G401 (cell line): ENCODE data around the gene PAM16. TPM values are rescaled to one million over a fixed set of nuclear protein-coding genes. Genes with fewer than 3 reads are reported as not detected.

Source experiments
- DNase-seq: peaks from one replicate; pipeline ENCODE4 v3.0.0-alpha.2; 2015; ENCODE audit warnings: low spot score
- in situ Hi-C: cut with HindIII; loops from 2 replicates; pipeline ENCODE4 v1.10.0; 2016; ENCODE audit warnings: low sequenced_read_pairs, mixed read lengths
- total RNA-seq: library from RNA; depleted of rRNA; stranded (reverse); fragments of >200 nt; shearing (Covaris generic); gene quantifications from 2 replicates; pipeline ENCODE4 v1.2.3, GENCODE V29; 2014

PAM16 gene
- total RNA-seq, 1 experiment from 2014 or later: 68.3 TPM

DNA sequence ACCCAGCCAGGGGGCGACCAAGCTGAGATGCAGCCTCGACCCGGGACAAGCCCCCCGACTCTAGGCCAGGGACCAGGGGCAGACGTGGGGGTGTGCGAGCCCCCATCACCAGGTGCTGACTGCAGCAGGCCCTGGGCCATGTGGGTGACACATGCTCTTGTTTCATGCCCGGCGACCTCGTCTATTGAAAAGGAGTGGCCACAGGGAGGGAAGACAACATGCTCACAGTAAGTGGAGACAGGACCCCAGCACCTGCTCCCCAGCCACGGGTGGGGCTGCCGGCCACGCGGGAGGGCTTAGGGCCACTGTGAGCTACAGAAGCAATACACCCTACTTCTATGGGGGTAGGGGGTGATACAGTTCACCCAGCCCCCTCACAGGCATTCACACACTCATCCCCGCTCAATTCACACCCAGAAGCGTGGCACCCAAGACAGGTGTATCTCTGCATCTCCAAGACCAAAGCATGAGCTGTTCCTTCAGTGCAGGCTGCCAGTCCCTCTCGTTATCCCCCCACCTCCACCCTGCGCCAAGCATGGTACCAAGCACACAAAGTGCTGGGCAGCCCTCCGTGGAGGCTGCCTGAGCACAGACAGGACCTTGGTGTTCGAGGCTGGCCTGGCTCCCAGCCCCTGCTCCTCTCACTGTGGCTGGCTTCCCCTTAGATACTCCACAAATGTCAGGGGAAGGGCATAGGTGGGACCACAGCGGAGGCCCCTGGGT lies 34.1 kb upstream of the PAM16 start:
- in situ Hi-C loops: no loop called here
- DNase-seq: no peak

- no peak for DNase-seq
- in situ Hi-C loops: no loop called here
These were observed 33.4 kb upstream of the PAM16 start for GRCh38 chr16:4384509-4384942.

GRCh38 chr16:4383591-4384444 lies 32.7 kb upstream of the PAM16 start:
- DNase-seq: no peak
- in situ Hi-C loops: no loop called here

DNA sequence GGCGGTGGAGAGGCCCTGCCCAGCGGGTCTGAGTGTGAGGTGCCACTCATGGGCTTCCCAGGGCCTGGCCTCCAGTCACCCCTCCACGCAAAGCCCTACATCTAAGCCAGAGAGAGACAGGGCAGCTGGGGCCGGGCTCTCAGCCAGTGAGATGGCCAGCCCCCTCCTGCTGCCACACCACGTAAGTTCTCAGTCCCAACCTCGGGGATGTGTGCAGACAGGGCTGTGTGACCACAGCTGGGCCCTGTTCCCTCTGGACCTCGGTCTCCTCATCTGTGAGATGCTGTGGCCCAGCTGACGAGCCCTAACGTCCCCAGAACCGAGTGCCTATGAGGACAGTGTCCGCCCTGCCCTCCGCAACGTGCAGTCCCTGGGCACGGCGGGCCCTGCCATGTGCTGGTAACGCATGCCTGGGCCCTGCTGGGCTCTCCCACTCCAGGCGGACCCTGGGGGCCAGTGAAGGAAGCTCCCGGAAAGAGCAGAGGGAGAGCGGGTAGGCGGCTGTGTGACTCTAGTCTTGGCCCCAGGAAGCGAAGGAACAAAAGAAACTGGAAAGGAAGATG lies 31.8 kb upstream of the PAM16 start:
- in situ Hi-C loops: no loop called here
- no peak for DNase-seq

DNA sequence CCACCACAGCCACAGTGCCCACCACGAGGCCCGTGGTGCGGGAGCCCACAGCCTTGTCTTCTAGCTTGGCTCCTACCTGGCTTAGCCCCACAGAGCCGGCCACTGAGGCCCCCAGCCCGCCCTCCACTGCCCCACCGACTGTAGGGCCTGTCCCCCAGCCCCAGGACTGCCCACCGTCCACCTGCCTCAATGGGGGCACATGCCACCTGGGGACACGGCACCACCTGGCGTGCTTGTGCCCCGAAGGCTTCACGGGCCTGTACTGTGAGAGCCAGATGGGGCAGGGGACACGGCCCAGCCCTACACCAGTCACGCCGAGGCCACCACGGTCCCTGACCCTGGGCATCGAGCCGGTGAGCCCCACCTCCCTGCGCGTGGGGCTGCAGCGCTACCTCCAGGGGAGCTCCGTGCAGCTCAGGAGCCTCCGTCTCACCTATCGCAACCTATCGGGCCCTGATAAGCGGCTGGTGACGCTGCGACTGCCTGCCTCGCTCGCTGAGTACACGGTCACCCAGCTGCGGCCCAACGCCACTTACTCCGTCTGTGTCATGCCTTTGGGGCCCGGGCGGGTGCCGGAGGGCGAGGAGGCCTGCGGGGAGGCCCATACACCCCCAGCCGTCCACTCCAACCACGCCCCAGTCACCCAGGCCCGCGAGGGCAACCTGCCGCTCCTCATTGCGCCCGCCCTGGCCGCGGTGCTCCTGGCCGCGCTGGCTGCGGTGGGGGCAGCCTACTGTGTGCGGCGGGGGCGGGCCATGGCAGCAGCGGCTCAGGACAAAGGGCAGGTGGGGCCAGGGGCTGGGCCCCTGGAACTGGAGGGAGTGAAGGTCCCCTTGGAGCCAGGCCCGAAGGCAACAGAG lies 31.0 kb upstream of the PAM16 start:
- no peak for DNase-seq
- in situ Hi-C loops: no loop called here

- in situ Hi-C loops: no loop called here
- DNase-seq: peak; percentile 80
These were observed 30.2 kb upstream of the PAM16 start for GRCh38 chr16:4381072-4381934.

- in situ Hi-C loops: no loop called here
- no peak for DNase-seq
These were observed 29.3 kb upstream of the PAM16 start for GRCh38 chr16:4380119-4381063.

DNA sequence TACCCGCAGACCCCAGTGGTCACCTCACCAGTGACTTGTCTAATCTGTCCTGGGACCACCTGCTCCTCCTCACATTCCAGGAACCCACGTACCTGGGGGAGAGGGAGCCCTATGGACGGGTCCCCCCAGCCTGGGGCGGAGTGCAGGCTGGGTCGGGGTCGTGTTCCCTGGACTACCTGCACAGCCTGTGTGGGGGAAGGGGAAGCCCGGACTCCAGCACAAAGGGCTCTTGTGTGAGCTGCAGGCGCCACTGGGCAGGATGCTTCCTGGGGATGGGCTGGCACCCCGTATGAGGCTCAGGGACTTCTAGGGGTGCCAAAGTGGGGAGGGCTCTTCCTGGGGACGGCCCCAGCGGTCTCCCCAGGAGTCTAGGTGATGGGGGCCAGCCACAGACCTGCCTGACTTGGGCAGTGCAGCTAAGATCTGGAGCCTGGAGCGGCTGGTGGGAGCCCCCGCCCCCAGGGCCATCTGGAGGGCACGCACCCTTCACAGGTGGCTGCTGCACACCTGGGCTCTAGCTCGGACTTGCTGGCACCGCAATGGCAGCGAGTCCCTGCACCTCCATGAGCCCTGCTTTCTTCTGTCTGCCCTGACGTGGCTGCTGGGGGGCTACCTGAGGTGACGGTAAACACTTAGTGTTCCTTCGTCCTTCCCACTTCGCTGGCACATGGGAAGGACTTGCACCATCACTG lies 28.0 kb upstream of the PAM16 start:
- DNase-seq: no peak

DNA sequence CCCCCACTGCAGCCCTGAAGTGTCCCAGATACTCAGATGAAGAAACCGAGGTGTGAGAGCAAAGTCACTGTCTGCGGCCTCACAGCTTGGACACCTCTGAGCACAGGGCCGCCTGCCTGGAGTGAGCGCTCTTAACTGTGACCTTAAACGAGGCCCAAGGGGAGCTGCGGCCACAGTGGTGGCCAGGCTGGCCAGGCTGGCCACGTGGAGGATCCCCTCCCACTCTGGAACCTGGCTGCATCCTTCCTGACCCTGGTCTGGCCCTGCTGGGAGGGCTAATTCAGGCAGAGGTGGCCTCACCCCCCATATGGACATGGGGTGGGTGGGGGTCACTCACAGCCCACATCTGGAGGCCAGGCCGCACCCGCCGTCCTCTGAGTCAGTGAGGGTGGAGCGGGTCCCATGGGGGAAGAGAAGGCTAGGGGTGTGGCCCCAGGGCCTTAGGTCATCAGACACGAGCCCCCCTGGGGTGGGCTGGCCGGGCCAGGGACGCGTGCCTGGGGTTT lies 27.1 kb upstream of the PAM16 start:
- DNase-seq: no peak
- in situ Hi-C loops: no loop called here

More for the DNA sequence above, 28.0 kb upstream of the PAM16 start:
- in situ Hi-C loops: no loop called here

GRCh38 chr16:4377573-4378154 lies 26.5 kb upstream of the PAM16 start:
- in situ Hi-C loops: no loop called here
- no peak for DNase-seq

GRCh38 chr16:4376893-4377572 lies 25.9 kb upstream of the PAM16 start:
- in situ Hi-C loops: no loop called here
- DNase-seq: no peak

GRCh38 chr16:4376126-4376892 lies 25.2 kb upstream of the PAM16 start:
- peak; percentile 81 for DNase-seq
- in situ Hi-C loops: no loop called here

DNA sequence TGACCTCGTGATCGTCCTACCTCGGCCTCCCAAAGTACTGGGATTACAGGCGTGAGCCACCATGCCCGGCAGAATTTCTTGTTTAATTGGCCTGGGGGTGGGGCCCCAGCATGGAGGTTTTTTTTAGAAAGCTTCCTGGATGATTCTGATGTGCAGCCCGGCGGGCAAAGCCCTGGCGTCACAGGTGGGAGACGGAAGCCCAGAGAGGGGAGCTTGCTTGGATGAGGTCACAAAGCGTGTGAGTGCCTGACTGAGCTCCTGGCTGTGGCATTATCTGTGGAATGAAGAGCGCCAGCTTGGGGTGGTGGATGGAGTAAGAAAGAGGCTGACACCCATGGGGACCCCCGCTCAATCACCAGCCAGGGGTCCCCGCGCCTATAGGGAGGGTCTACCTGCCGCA lies 24.6 kb upstream of the PAM16 start:
- in situ Hi-C loops: no loop called here
- no peak for DNase-seq

- in situ Hi-C loops: no loop called here
- DNase-seq: no peak
These were observed 23.0 kb upstream of the PAM16 start for GRCh38 chr16:4373909-4374742.
